GM18517 (cell line): ENCODE results near the gene HSPG2.
A peak's percentile ranks its signal among the peaks of the same experiment; 100 is the strongest.
"Not testable (repeated sequence)": the region's sequence is repeated elsewhere in the genome, so short reads cannot be mapped to it uniquely, and the experiment has no call there.

ENCODE experiments used
- ATAC-seq: cut with Tn5 transposase; IDR thresholded peaks from one replicate; pipeline ENCODE4 v1.9.1; 2021; ENCODE audit warnings: mild to moderate bottlenecking, moderate library complexity; ENCODE audit not compliant: unreplicated experiment

HSPG2 gene

DNA sequence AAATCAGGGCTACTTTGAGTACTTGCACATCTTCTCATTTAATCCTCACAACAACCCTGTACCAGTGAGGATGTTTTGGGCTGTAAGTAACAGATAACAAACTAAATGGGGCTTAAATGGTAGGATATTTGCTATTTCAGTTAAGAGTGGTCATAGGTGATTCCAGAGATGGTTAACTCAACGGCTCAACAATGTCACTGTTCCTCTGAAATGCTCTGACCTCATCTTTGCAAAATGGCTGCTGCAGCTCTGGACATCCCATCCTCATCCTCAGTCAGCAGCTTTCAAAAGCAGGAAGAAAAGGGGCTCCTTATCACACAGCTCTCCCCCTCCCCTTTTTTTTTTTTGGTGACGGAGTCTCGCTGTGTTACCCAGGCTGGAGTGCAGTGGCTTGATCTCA, 123.6 kb downstream of the HSPG2 start:
- no peak for ATAC-seq

DNA sequence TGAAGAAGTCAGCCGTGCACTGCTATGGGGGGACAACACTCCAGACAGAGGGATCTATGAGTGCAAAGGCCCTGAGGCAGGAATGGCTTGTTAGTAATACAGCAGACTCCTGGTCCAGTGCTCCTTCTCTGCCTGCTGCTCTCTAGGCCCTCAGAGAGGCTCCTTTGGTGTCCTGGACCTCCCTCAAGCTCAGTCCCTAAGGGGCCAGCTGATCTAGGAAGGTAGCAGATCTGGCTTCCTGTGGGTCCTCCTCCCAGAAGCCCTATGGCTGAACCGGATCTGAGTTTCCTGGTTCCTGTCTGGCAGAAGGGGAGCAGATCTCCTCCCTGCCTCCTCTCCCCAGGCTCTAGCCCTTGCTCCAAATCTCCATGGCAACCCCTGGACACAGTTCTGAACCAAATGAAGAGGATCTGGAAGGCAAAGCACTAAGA, 125.2 kb downstream of the HSPG2 start, which contains the start of gene LDLRAD2:
Gene LDLRAD2 (plus strand): TSS at position 391 of the 431 bp plus-strand sequence. CDS start 187 bp downstream, outside the sequence.
- no peak for ATAC-seq

DNA sequence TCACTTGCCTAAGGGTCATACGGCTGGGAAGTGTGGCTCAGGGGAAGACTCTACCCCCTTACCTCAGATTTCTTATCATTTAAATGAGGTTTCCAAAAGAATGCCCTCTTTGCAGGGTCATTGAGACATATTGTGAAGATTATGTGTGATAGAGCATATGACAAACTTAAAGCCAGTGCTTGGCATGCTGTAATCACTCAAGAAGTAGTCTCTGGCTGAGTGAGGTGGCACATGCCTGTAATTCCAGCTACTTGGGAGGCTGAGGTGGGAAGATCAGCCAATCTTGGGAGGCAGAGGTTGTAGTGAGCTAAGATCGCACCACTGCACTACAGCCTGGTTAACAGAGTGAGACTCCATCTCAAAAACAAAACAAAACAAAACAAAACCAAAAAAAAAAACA, 132.6 kb downstream of the HSPG2 start:
- no peak for ATAC-seq

GRCh38 chr1:21801100-21801499, 136.0 kb downstream of the HSPG2 start:
- no peak for ATAC-seq

DNA sequence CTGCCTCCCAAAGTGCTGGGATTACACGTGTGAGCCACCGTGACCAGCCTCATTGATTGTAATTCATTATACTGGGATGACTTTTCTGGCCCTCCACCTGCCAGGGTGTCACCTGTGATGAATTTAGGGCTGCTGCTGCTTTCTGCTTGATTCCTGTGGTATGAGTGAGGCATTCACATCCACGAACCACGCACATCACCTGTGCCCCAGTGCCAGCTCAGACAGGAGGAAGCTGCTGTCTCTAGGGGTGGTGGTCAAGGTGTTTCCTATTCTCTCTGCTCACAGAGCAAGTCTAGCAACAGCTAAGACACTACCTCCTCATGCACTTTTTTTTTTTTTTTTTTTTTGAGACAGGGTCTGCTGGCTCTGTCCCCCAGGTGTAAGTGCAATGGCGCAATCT, 137.4 kb downstream of the HSPG2 start:
- no peak for ATAC-seq

DNA sequence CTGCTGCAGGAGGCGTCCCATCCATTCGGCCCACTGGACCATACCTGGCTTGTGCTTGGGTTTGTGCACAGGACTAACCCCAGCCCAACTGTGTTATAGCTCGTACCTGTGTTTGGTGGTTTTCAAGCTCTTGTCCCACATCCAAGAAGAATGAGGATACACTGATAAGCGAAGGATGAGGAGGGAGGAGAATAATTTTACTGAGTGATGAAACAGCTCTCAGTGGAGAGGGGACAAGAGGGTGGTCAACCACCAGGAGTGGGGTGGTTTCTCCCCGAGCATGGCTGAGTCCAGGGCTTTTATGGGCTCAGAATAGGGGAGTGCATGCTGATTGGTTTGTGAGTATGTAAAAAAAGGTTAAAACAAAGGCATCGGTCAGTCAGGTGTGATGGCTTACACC, 142.0 kb downstream of the HSPG2 start:
- no peak for ATAC-seq

- ATAC-seq, result no peak
These were observed 142.5 kb downstream of the HSPG2 start for GRCh38 chr1:21794656-21795055.

DNA sequence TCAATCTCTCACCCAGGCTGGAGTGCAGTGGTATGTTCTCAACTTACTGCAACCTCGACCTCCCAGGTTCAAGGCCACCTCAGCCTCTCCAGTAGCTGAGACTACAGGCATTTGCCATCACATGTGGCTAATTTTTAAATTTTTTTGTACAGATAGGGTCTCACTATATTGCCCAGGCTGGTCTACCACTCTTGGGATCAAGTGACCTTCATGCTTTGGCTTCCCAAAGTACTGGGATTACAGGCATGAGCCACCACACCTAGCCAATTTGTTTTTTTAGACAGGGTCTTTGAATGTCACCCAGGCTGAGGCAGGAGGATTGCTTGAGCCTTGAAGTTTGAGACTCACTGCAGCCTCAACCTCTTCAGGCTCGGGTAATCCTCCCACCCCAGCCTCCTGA, 144.0 kb downstream of the HSPG2 start:
- ATAC-seq, result no peak

- ATAC-seq, result no peak
These were observed 150.5 kb downstream of the HSPG2 start for GRCh38 chr1:21786640-21787039.

DNA sequence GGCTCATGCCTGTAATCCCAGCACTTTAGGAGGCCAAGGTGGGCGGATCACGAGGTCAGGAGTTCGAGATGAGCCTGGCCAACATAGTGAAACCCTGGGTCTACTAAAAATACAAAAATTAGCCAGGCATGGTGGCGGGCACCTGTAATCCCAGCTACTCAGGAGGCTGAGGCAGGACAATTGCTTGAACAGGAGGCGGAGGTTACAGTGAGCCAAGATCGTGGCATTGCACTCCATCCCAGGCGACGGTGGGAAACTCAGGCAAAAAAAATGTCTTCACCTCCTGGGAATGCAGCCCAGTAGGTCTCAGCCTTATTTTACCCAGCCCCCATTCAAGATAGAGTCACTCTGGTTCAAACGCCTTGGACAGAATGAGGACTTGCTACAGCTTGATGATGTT, 151.3 kb downstream of the HSPG2 start:
- not testable (repeated sequence) for ATAC-seq

DNA sequence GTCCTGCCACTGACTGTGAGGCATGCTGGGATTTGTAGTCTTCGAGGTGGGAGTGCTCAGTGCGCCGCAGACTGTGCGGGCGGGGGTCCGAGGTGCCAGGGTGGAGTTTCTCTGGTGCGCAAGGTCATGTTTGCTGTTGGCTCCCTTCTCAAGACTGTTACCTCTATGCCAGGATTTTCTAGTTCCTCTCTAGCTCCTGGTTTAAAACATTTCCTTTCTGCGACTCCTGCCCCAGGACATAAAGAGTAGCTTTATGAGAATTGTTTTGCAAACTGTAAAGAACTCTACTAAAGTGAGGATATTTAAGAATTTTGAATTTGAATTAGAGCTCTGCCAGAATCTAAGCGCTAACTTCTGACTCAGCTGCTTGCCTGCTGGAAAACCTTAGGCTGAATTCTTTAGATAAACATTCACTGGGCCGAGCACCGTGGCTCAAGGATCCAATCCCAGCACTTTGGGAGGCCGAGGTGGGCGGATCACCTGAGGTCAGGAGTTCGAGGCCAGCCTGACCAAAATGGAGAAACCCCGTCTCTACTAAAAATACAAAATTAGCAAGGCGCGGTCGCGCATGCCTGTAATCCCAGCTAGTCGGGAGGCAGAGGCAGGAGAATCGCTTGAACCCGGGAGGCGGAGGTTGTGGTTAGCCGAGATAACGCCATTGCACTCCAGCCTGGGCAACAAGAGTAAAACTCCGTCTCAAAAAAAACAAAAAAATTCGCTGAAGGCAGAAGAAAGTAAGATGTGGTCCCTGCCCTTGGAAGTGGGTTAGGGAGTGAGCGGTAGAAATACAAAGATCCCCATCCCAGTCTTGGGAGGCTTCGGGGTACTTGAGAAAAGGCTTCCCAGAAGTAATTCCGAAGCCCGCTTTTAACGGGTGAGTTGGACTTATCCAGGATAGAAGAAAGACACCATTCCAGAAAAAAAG, 153.2 kb downstream of the HSPG2 start:
- no peak for ATAC-seq

DNA sequence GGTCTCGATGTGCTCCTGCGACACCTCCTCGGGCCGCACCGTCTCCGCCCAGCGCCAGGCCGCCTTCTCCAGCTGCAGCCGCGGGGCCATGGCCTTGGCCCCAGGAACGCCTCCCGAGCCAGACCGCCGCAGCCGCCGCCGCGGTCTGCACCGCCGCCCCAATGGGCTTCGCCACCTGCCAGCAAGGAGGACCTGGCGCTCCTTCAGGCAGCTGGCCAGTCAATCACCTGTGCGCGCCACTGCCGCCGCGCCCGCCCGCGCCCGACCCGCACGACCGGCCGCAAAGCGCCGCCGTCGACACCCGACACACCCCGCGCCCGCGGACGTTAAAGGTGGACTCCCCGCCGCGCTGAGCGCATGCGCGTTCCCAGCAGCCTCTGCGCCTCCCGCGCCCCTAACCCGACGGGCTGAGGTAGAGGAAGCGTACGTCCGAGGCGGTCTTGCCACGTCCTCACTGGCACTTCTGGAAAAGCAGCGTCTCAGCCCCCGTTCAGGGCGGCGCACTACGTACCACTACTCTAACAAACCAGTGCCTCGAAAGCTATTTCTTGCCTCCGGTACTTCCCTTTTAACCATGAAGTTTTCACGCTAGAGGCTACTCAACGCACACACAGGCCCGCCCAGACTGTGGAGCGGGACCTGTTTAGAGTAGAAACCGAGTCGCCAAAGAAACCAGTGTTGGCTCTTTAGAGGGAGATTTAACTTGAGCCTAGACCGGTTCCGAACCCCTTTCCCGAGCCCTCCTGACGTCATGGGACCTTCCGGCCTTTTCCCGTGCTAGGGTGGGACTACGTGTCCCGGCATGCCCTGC, 154.0 kb downstream of the HSPG2 start, which contains the start of gene USP48:
Gene USP48 (minus strand): TSS at position 282 of the 811 bp plus-strand sequence. CDS start 192 bp downstream, at position 90.
- ATAC-seq, result peak; percentile 60

GRCh38 chr1:21782349-21782867, 154.7 kb downstream of the HSPG2 start:
- peak; percentile 19 for ATAC-seq

GRCh38 chr1:21781815-21782348, 155.2 kb downstream of the HSPG2 start:
- ATAC-seq, result peak; percentile 19

DNA sequence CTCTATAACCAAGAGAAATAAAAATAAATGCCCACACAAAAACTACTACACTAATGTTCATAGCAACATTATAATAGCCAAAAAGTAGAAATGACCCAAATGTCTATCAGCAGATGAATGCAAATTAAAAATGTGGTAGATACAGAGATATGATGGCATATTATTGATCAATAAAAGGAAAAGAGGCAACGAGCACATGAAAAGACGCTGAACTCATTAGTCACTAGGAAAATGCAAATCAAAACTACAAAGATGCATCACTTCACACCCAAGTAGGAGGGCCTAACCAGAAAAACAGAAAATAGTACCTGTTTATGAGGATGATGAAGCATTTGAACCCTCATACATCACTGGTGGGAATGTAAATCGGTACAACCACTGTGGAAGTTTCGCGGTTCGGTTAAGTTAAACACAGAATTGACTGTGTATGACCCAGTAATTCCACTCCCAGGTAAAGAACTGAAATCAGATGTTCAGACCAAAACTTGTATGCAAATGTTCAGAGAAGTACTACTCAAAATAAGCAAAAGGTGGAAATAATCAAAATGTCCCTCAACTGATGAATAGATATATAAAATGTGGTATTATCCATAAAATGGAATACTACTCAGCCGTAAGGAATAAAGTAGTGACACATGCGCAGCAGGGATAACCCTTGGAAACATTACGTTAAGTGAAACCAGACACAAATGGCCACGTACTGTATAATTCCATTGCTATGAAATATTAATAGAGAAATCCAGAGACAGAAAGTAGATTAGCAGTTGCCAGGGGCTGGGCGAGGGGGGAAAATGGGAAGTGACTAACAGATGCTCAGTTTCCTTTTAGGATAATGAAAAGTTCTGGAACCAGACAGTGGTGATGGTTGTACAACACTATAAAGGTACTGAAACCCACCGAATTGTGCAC, 157.2 kb downstream of the HSPG2 start:
- no peak for ATAC-seq

GRCh38 chr1:21778405-21778727, 158.7 kb downstream of the HSPG2 start:
- no peak for ATAC-seq

GRCh38 chr1:21776925-21777324, 160.2 kb downstream of the HSPG2 start:
- not testable (repeated sequence) for ATAC-seq

- no peak for ATAC-seq
These were observed 161.0 kb downstream of the HSPG2 start for GRCh38 chr1:21775985-21776562.

GRCh38 chr1:21775550-21775914, 161.6 kb downstream of the HSPG2 start:
- ATAC-seq, result no peak
